ENCODE results near the gene ARSA.

DNA sequence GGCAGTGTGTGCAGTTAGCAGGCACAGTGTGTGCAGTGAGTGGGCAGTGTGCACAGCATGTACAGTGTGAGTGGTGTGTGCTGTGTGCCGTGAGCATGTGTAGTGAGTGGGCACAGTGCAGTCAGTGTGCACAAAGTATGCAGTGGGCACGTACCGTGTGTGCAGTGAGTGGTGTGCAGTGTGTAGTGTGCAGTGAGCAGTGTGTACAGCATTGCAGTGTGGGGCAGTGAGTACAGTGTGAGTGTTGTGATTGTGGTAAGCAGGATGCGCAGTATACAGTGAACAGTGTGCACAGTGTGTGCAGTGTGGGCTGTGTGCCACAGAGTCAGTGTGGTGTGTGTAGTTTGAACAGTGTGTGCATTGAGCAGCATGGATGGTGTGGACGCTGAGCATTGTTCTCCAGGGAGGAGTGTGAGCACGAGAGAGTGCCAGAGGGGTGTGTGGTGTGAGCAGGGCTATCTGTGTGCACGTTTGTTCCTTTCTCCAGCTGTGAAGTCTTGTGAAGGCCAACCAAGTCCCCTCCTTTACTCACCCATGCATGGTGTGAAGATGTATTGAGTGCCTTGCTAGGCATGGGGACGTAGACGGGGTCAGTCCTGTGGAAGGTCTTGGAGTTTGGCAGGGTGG lies 47.7 kb upstream of the ARSA start:
- no peak for TF ChIP-seq POLR2AphosphoS5 (IDR thresholded peaks at IDR 0.05)
- TF ChIP-seq, protein P1, sequence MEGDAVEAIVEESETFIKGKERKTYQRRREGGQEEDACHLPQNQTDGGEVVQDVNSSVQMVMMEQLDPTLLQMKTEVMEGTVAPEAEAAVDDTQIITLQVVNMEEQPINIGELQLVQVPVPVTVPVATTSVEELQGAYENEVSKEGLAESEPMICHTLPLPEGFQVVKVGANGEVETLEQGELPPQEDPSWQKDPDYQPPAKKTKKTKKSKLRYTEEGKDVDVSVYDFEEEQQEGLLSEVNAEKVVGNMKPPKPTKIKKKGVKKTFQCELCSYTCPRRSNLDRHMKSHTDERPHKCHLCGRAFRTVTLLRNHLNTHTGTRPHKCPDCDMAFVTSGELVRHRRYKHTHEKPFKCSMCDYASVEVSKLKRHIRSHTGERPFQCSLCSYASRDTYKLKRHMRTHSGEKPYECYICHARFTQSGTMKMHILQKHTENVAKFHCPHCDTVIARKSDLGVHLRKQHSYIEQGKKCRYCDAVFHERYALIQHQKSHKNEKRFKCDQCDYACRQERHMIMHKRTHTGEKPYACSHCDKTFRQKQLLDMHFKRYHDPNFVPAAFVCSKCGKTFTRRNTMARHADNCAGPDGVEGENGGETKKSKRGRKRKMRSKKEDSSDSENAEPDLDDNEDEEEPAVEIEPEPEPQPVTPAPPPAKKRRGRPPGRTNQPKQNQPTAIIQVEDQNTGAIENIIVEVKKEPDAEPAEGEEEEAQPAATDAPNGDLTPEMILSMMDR (IDR thresholded peaks at IDR 0.05), result no peak

All from gastroesophageal sphincter (tissue), 3 donors.